Activated naive CD8-positive, alpha-beta T cell treated with anti-CD3 and anti-CD28 coated beads, Interleukin-2, amount 50 U/mL, for 24 hours (primary cell): ENCODE data around the gene ABCF2.

Experiments
- ATAC-seq: fragments of 150-1000 bp; cut with Tn5 transposase; one replicate; pipeline ENCODE4 v1.10.0; 2021
- DNase-seq: peaks from one replicate; pipeline ENCODE4 v3.0.0; 2021
- H3K27ac Mint-ChIP-seq: one replicate; pipeline ENCODE4 v1.8.0; 2021; ENCODE audit warnings: mild to moderate bottlenecking, mixed read lengths
- H3K27me3 Mint-ChIP-seq: one replicate; pipeline ENCODE4 v1.8.0; 2021; ENCODE audit warnings: mixed read lengths
- H3K36me3 Mint-ChIP-seq: one replicate; pipeline ENCODE4 v1.8.0; 2021; ENCODE audit warnings: low read depth, mixed read lengths
- H3K4me1 Mint-ChIP-seq: one replicate; pipeline ENCODE4 v1.8.0; 2021; ENCODE audit warnings: mixed read lengths
- H3K4me3 Mint-ChIP-seq: one replicate; pipeline ENCODE4 v1.8.0; 2021; ENCODE audit warnings: mild to moderate bottlenecking, moderate library complexity, mixed read lengths
- H3K9me3 Mint-ChIP-seq: one replicate; pipeline ENCODE4 v1.8.0; 2021; ENCODE audit warnings: mixed read lengths

Gene ABCF2

DNA sequence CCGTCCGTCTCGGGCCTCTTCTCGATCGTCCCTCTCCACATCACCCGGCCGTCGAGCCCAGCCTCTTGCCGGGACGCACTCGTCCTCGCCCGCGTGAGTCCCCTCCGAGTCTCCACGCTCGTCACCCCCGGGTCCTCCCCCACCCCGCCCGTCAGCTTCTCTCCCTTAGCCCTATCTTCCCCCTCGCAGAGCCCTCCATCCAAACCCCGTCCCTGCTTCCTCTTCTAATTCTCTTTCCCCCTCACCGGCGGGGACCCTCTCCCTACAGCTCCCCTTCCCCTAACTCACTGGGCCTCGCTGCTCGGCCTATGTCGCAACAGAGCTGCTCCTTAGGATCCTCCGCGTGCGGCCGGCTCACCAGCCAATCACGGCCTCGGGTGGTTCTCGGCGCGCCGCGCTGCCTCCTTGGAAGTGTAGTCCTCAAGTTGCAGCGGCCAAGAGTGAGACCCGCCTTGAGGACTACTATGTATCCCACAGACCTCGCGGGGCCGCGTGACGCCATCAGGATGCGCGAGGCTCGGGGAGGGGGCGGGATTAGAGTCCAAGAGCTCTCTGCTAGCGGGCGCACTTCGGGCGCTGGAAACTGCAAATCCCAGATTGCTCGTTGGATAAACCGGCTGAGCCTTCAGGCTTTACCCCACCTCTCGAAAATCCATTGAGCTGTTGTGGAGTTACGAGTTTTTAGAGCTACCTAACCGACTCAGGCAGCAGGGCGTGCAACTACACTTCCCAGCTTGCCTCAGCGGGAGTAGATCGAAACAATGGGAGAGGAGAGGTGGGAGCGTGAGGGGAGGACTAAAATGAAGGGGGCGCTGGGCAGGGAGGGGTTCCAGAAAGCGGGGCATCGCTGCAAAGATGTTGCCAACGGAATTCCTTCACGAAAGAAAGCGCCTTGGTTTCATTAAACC is at the start of gene ABCF2:
Gene ABCF2, minus strand, starts transcription at position 331 of the 908 bp plus-strand sequence. CDS start 747 bp downstream, outside the sequence.
- peak within 1 kb of the TSS; percentile 91 for H3K4me3 Mint-ChIP-seq
- H3K9me3 Mint-ChIP-seq = no peaks in the 10 kb centered on the region
- peaks cover 34% of the 10 kb centered on the region for H3K36me3 Mint-ChIP-seq
- H3K27ac Mint-ChIP-seq = peak within 1 kb of the TSS; percentile 96
- H3K27me3 Mint-ChIP-seq = no peaks in the 10 kb centered on the region
- ATAC-seq (peak; percentile 100), DNase-seq (peak; percentile 99)
- peaks cover 42% of the 10 kb centered on the region for H3K4me1 Mint-ChIP-seq

- no peak overlapping the region for H3K27ac Mint-ChIP-seq
- peaks cover 15% of the 10 kb centered on the region for H3K4me1 Mint-ChIP-seq
- H3K4me3 Mint-ChIP-seq = peak overlapping the region; percentile 25
- no peaks in the 10 kb centered on the region for H3K9me3 Mint-ChIP-seq
- peaks cover under 1% of the 10 kb centered on the region for H3K27me3 Mint-ChIP-seq
- no peak for ATAC-seq
- no peak for DNase-seq
- no peaks in the 10 kb centered on the region for H3K36me3 Mint-ChIP-seq
These were observed 49.0 kb upstream of the ABCF2 start for GRCh38 chr7:151275813-151276577.

DNA sequence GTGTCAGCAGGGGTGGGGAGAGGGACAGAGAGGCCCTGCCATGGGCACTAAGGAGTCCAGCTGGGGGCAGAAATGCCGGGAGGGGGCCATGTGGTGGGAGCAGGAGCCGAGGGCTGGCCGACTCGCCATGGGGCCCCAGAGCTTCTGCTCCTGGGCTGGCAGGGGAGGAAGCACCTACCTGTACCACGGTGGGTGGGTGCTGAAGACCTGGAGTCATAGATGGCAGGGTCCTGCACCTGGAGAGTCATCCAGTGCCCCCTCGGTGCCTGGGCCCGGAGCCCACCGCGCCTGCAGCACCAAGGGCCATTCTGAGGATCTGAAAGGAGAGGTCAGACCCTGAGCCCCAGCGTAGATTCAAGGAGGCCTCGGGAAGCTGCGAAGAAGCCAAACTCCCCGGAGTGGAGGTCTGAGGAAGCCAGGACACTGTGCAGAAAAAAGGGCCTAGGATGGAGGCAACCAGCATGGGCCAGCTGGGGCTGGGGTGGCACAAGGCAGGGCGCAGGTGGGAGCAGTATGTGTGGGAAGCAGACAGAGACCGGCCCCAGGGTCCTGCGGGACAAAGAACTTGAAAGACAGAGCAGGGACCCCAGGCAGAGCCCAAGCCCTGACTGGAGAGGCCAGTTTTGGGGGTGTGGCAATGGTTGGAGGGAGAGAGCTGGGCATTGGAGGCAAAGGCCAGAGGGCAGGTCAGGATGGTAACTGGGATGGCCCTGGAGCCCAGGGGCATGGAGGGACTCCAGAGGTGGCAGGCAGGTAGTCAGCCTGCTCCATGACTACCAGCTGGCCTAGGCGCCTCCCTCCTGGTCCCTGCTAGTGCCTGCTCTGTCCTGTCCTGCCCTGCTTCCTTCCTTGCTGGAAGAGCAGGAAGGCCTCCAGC is 48.2 kb upstream of the ABCF2 start:
- Mint-ChIP-seq H3K9me3 (no peaks in the 10 kb centered on the region), H3K36me3 (no peaks in the 10 kb centered on the region), H3K27ac (peak overlapping the region; percentile 33), H3K4me3 (no peak overlapping the region), H3K4me1 (peaks cover 15% of the 10 kb centered on the region), H3K27me3 (no peaks in the 10 kb centered on the region)
- DNase-seq (no peak), ATAC-seq (no peak)

DNA sequence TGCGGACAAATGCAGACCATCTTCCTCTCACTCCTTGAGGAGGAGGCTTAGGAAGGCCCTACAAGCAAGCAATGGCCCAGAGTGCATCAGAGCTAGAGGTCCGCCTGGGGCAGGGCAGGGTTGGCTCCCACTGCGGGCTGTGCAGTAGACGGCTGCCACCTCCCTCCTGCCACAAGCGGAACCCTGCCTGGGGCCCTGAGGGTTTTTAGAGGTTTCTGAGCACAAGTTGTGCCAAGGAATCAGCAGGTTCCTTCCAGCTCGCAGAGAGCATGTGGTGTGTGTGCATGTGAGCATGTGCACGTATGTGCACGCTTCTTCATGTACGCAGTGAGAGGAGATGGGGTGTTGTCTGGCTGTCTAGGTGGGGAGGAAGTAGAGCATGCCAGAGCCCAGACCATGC is 47.4 kb upstream of the ABCF2 start:
- Mint-ChIP-seq H3K36me3 (no peaks in the 10 kb centered on the region), H3K4me3 (no peak overlapping the region), H3K27me3 (no peaks in the 10 kb centered on the region), H3K9me3 (no peaks in the 10 kb centered on the region), H3K27ac (no peak overlapping the region), H3K4me1 (peaks cover 15% of the 10 kb centered on the region)
- ATAC-seq (no peak), DNase-seq (no peak)

DNA sequence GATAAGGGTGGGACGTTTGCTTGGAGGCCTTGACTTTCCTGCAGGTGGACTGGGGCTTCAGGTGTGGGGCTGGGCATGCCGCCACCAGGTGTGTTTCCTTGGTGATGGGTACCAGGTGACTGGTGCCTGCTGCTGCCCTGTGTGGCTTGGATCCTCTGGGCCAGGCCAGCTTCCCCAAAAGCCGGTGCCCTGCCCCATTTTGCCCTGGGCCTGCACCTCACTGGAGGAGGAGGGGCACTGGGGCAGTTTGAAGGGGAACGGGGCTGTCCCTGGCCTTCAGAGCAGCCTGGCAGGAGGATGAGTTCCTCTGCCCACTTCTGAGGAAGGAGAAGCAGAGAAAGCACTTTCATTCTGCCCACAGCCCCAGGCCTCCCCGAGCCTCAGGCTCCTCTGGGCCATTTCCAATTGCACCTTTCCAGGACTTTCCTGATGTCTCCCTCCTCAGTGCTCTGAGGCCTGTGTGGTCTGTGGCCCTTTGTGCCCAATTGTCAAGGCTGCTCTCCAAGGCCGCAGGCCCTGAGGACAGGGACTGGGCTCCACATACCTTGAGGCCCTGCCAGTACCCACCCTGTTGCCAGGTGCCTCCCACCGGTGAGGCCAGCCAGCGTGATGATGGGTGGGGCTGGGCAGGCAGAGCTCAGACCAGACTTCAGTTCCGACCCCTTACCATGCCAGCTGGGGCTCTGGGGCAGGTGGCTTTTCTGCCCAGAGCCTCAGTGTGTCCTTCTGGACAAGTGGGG is 46.8 kb upstream of the ABCF2 start:
- Mint-ChIP-seq H3K4me3 (no peak overlapping the region), H3K9me3 (no peaks in the 10 kb centered on the region), H3K4me1 (peaks cover 15% of the 10 kb centered on the region), H3K27me3 (no peaks in the 10 kb centered on the region), H3K27ac (no peak overlapping the region), H3K36me3 (no peaks in the 10 kb centered on the region)
- no peak for ATAC-seq
- no peak for DNase-seq

- ATAC-seq = no peak
- H3K9me3 Mint-ChIP-seq = no peaks in the 10 kb centered on the region
- no peaks in the 10 kb centered on the region for H3K27me3 Mint-ChIP-seq
- no peak overlapping the region for H3K4me3 Mint-ChIP-seq
- no peak overlapping the region for H3K27ac Mint-ChIP-seq
- H3K36me3 Mint-ChIP-seq = no peaks in the 10 kb centered on the region
- no peak for DNase-seq
- H3K4me1 Mint-ChIP-seq = peaks cover 15% of the 10 kb centered on the region
These were observed 45.9 kb upstream of the ABCF2 start for GRCh38 chr7:151272877-151273276.

DNA sequence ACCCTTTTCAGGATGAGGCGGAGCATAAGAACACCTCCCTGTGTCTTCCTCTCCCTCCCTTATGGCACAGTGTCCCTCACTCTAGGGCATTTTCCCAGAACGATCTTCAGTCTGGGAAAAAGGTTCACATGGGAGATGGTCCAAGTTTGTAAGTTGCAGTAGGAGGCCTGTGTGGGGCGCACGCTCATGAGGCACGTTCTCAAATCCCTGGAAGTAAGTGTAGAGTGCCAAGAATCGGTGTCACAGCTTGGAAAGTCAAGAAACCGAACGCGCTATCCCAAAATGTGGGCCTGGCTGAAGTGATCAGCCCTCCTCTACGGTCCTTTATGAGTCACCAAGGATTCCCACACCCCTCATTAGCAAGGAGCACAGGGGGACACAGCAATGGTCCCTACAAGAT is 45.4 kb upstream of the ABCF2 start:
- H3K4me3 Mint-ChIP-seq = no peak overlapping the region
- peaks cover 13% of the 10 kb centered on the region for H3K4me1 Mint-ChIP-seq
- no peak for ATAC-seq
- no peak for DNase-seq
- H3K27ac Mint-ChIP-seq = no peak overlapping the region
- H3K27me3 Mint-ChIP-seq = no peaks in the 10 kb centered on the region
- H3K36me3 Mint-ChIP-seq = no peaks in the 10 kb centered on the region
- no peaks in the 10 kb centered on the region for H3K9me3 Mint-ChIP-seq

- Mint-ChIP-seq H3K9me3 (no peaks in the 10 kb centered on the region), H3K4me3 (no peak overlapping the region), H3K36me3 (no peaks in the 10 kb centered on the region), H3K27ac (no peak overlapping the region), H3K27me3 (no peaks in the 10 kb centered on the region), H3K4me1 (peaks cover 10% of the 10 kb centered on the region)
- no peak for ATAC-seq
- no peak for DNase-seq
These were observed 44.8 kb upstream of the ABCF2 start for GRCh38 chr7:151271699-151272355.

DNA sequence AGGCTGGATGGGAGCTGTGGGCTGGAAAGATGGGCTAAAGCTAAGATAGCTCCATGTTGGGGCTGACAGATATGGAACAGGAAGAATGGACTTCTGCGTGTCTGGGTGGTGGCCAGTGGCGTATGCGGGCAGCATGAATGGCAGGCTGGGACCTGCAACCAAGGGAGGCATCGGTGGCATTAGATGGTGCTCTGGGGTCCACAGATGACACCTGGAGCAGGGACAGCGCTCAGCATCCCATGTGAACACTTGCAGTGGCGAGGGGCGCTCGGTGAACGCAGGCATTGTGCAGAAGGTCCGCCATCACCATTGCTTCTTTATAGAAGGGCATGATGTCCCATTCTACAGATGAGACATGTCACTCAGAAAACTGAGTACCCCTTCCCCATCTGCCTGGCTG is 42.5 kb upstream of the ABCF2 start:
- no peak overlapping the region for H3K4me3 Mint-ChIP-seq
- H3K27me3 Mint-ChIP-seq = no peaks in the 10 kb centered on the region
- ATAC-seq (no peak), DNase-seq (no peak)
- H3K36me3 Mint-ChIP-seq = no peaks in the 10 kb centered on the region
- H3K27ac Mint-ChIP-seq = no peak overlapping the region
- H3K9me3 Mint-ChIP-seq = no peaks in the 10 kb centered on the region
- H3K4me1 Mint-ChIP-seq = peaks cover 8% of the 10 kb centered on the region

GRCh38 chr7:151265351-151265931 is 38.4 kb upstream of the ABCF2 start:
- ATAC-seq (no peak), DNase-seq (no peak)
- Mint-ChIP-seq H3K36me3 (no peaks in the 10 kb centered on the region), H3K9me3 (no peaks in the 10 kb centered on the region), H3K4me1 (no peaks in the 10 kb centered on the region), H3K27me3 (peaks cover 2% of the 10 kb centered on the region), H3K27ac (no peak overlapping the region), H3K4me3 (no peak overlapping the region)

DNA sequence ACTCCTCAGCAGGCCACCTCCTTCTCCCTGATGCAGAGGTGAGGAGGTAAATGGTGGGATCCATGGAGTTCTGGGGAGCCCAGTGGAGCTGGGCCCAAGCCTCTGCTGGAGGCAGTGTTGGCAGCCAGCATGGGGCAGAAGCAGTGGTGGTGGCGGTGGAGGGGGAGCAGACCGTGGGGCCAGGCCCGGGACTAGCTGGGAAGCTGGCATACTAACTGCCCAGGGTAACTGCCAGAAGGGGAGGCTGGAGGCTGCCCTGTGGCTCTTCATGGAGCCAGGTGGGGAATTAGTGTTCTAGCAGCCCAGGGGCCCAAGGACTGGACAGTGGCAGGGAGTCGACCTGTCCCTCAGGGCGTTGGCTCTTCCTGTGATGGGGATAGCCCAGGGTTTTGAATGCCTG is 37.6 kb upstream of the ABCF2 start:
- DNase-seq = no peak
- Mint-ChIP-seq H3K4me3 (no peak overlapping the region), H3K27ac (no peak overlapping the region), H3K9me3 (no peaks in the 10 kb centered on the region), H3K36me3 (no peaks in the 10 kb centered on the region), H3K4me1 (no peaks in the 10 kb centered on the region), H3K27me3 (peaks cover 2% of the 10 kb centered on the region)
- ATAC-seq = no peak

DNA sequence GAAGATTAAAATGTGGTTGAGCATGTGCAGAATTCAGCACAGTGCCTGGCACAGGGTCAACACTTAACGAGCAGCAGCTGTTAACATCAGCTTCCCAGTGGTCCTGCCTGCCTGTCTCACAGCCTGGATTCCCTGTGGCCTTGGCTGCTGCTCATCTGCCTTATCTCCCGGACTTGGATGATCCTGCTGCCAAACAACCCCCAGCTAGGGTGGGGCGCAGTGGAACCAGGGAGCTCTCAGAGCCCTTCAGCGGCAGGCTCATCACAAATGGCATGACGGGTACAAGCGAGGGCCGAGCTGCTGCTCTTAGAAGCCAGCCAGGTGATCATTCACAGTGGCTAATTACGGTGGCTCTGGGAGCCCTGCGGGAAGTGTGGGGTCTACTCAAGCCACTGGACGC is 34.5 kb upstream of the ABCF2 start:
- H3K27ac Mint-ChIP-seq = no peak overlapping the region
- no peaks in the 10 kb centered on the region for H3K9me3 Mint-ChIP-seq
- no peaks in the 10 kb centered on the region for H3K36me3 Mint-ChIP-seq
- H3K4me1 Mint-ChIP-seq = no peaks in the 10 kb centered on the region
- ATAC-seq (no peak), DNase-seq (no peak)
- no peak overlapping the region for H3K4me3 Mint-ChIP-seq
- peaks cover 13% of the 10 kb centered on the region for H3K27me3 Mint-ChIP-seq

DNA sequence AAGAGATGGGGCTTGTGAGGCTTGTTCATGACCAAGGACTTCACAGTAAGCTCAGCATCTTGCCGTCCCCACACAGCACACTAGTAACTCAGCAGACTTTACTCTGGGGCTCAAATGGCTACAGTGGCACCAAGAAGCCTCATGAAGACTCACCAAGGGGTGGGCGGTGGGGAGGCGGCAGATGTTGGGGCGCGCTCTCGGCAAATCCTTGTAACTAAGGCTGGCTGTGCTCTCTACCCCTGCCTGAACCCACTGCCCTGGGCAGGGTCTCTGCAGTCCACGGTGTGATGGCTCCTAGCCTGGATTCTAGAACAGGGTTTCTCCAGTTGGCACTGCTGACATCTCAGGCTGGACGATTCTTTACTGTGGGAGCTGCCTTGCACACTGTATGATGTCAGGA is 33.9 kb upstream of the ABCF2 start:
- ATAC-seq = no peak
- Mint-ChIP-seq H3K4me3 (no peak overlapping the region), H3K9me3 (no peaks in the 10 kb centered on the region)

More for the DNA sequence above, 33.9 kb upstream of the ABCF2 start:
- Mint-ChIP-seq H3K36me3 (no peaks in the 10 kb centered on the region), H3K27ac (no peak overlapping the region), H3K27me3 (peaks cover 16% of the 10 kb centered on the region), H3K4me1 (no peaks in the 10 kb centered on the region)
- no peak for DNase-seq
